Measurements from ENCODE around the gene IGF2BP1.

GRCh38 chr17:48961516-48962233 lies 35.5 kb upstream of the IGF2BP1 start:
- TF ChIP-seq CTCF (conservative IDR thresholded peaks at IDR 0.05 in 1 of 2, IDR thresholded peaks at IDR 0.05 in 1 of 2; ENCODE audit: low read depth in 1 of 2, low read length in 2 of 2) = no peak
- TF ChIP-seq EZH2 (IDR thresholded peaks at IDR 0.05; ENCODE audit: low read length, missing control alignments) = no peak
